T-helper 17 cell (primary cell): Measurements from ENCODE around the gene XPC. TPM values are rescaled to one million over a fixed set of nuclear protein-coding genes. Genes with fewer than 3 reads are reported as not detected.
"Not testable (repeated sequence)": the region's sequence is repeated elsewhere in the genome, so short reads cannot be mapped to it uniquely, and the experiment has no call there.

ENCODE experiments used
- ATAC-seq: fragments of 150-1000 bp; cut with Tn5 transposase; 2 replicates; pipeline ENCODE4 v1.10.0; 2021; ENCODE audit warnings: mild to moderate bottlenecking, moderate library complexity
- DNase-seq, 3 donors: peaks; one replicate each; pipeline versions ENCODE4 v3.0.0 to v3.0.0-alpha.2; 2020 to 2021
- H3K9me3 ChIP-seq: one replicate; pipeline ENCODE4 v1.7.0; 2013; ENCODE audit warnings: low read length, mild to moderate bottlenecking; ENCODE audit not compliant: control insufficient read depth, poor library complexity, severe bottlenecking
- H3K27ac Mint-ChIP-seq: one replicate; pipeline ENCODE4 v1.8.0; 2022; ENCODE audit warnings: mild to moderate bottlenecking, moderate library complexity, mixed read lengths
- H3K27me3 Mint-ChIP-seq: one replicate; pipeline ENCODE4 v1.8.0; 2022; ENCODE audit warnings: mixed read lengths
- H3K36me3 Mint-ChIP-seq: one replicate; pipeline ENCODE4 v1.8.0; 2022; ENCODE audit warnings: low read depth, mixed read lengths
- H3K4me1 Mint-ChIP-seq: one replicate; pipeline ENCODE4 v1.8.0; 2022; ENCODE audit warnings: mild to moderate bottlenecking, mixed read lengths
- H3K4me3 Mint-ChIP-seq: one replicate; pipeline ENCODE4 v1.8.0; 2022; ENCODE audit warnings: mild to moderate bottlenecking, moderate library complexity, mixed read lengths
- total RNA-seq, 4 donors: library from RNA in 2 of 4; stranded (reverse) in 2 of 4; gene quantifications; one replicate each; pipeline ENCODE4 v1.2.3 and lab custom pipeline; 2022 to 2026

Gene XPC
- total RNA-seq, 2 donors from 2014 or later: 65.0 to 76.4 TPM

- no peaks in the 10 kb centered on the region for H3K27me3 Mint-ChIP-seq
- peaks cover 9% of the 10 kb centered on the region for H3K36me3 Mint-ChIP-seq
- H3K4me3 Mint-ChIP-seq: no peak overlapping the region
- peaks cover 22% of the 10 kb centered on the region for H3K4me1 Mint-ChIP-seq
- no peak overlapping the region for H3K27ac Mint-ChIP-seq
- DNase-seq: no peak
- ATAC-seq: no peak
- no peaks in the 10 kb centered on the region for H3K9me3 ChIP-seq
Observed at GRCh38 chr3:14119651-14120050, 58.8 kb downstream of the XPC start.

DNA sequence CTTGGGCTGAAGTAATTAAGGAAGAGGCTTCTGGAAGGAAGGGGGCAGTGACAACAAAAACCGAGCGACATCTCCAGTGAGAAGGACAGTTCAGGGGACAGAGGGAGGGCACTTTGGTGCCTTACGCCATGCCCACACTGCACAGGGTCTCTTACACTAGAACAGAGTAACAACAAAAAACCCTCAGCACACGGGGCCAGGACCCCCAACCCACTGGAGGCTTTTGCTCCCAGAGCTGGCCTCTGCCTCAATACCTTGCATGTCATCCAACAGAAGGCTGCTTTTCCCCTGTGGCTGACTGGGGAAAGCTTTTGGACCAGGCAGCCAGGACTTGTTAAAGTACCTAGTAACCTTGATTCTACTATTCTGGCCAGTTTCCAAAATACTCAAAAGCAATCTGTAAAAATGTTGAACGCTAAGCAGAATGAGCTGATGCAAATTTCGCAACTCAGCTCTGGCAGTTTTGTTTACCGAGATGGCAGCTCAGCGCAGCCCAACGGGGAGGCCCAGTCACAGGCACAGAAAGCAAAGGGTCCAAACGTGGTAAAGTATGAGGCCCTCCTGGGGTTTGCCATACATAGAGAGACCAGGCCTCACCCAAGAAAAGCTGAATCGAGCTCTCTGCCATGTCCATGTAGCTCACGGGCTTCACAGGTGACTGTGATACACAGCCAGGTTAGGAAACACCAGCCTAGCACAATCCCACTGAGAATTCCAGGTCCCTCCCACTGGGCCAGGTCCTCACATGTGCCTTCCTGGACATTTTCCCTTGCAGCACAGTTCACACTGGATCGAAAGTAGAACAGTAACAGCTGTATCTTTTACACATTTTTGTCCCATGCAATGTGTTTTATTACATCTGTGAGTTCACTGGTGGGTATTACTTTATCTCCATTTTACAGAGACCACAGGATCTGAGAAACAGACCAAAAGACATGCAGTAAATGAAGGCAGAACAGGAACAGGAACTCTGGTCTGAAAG, 59.7 kb downstream of the XPC start:
- DNase-seq: no peak

GRCh38 chr3:14117468-14118399, 60.7 kb downstream of the XPC start:
- Mint-ChIP-seq H3K27me3 (no peaks in the 10 kb centered on the region), H3K4me1 (peaks cover 12% of the 10 kb centered on the region)

More for the DNA sequence above, 59.7 kb downstream of the XPC start:
- peaks cover 9% of the 10 kb centered on the region for H3K36me3 Mint-ChIP-seq
- ATAC-seq: no peak
- no peak overlapping the region for H3K27ac Mint-ChIP-seq
- no peak overlapping the region for H3K4me3 Mint-ChIP-seq
- no peaks in the 10 kb centered on the region for H3K9me3 ChIP-seq
- no peaks in the 10 kb centered on the region for H3K27me3 Mint-ChIP-seq
- H3K4me1 Mint-ChIP-seq: peaks cover 19% of the 10 kb centered on the region

GRCh38 chr3:14113965-14114635, 64.3 kb downstream of the XPC start:
- Mint-ChIP-seq H3K27ac (no peak overlapping the region), H3K4me3 (no peak overlapping the region), H3K27me3 (no peaks in the 10 kb centered on the region), H3K4me1 (no peaks in the 10 kb centered on the region), H3K36me3 (peaks cover 2% of the 10 kb centered on the region)
- H3K9me3 ChIP-seq: no peaks in the 10 kb centered on the region
- DNase-seq (no peak), ATAC-seq (no peak)

More at GRCh38 chr3:14117468-14118399, 60.7 kb downstream of the XPC start:
- peaks cover 9% of the 10 kb centered on the region for H3K36me3 Mint-ChIP-seq
- ATAC-seq (no peak), DNase-seq (no peak)
- no peak overlapping the region for H3K27ac Mint-ChIP-seq
- H3K9me3 ChIP-seq: no peaks in the 10 kb centered on the region
- no peak overlapping the region for H3K4me3 Mint-ChIP-seq

DNA sequence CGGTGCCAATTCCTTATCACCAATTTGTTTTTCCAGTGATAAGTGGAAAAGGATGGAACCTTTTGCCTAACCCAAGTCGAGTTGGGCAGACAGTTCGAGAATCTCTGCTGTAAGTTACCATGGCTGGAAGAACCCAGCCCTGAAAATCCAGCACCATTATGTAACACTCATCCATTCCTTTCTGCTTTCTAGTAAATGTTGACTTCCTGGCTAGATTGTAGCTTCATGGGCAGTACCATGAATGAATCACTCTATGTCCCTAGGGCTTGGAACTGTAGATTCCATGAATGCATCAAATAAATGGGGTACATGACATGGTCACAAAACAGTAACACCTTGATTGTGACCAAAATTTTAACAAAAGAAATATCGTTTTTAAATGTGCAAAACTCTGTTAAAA, 67.7 kb downstream of the XPC start:
- Mint-ChIP-seq H3K4me1 (peaks cover 1% of the 10 kb centered on the region), H3K36me3 (peaks cover 2% of the 10 kb centered on the region), H3K27me3 (no peaks in the 10 kb centered on the region), H3K27ac (no peak overlapping the region), H3K4me3 (no peak overlapping the region)
- H3K9me3 ChIP-seq: no peaks in the 10 kb centered on the region
- DNase-seq (no peak), ATAC-seq (no peak)

- not testable (repeated sequence) for H3K4me1 Mint-ChIP-seq, DNase-seq, H3K9me3 ChIP-seq, H3K27ac Mint-ChIP-seq, ATAC-seq, H3K4me3 Mint-ChIP-seq, H3K36me3 Mint-ChIP-seq, H3K27me3 Mint-ChIP-seq
Observed at GRCh38 chr3:14109821-14110220, 68.6 kb downstream of the XPC start.

- Mint-ChIP-seq H3K4me1 (no peaks in the 10 kb centered on the region), H3K36me3 (peaks cover 5% of the 10 kb centered on the region), H3K27me3 (peaks cover 32% of the 10 kb centered on the region), H3K27ac (no peak overlapping the region), H3K4me3 (no peak overlapping the region)
- no peaks in the 10 kb centered on the region for H3K9me3 ChIP-seq
- no peak for DNase-seq
- ATAC-seq: no peak
Observed at GRCh38 chr3:14097616-14098391, 80.6 kb downstream of the XPC start.

- DNase-seq: no peak
- Mint-ChIP-seq H3K27me3 (peaks cover 32% of the 10 kb centered on the region), H3K4me3 (no peak overlapping the region), H3K36me3 (peaks cover 5% of the 10 kb centered on the region), H3K4me1 (no peaks in the 10 kb centered on the region), H3K27ac (no peak overlapping the region)
- no peak for ATAC-seq
- H3K9me3 ChIP-seq: no peaks in the 10 kb centered on the region
Observed at GRCh38 chr3:14096742-14097141, 81.7 kb downstream of the XPC start.

Other genes starting within 250 kb of the XPC start
- gene CHCHD4, start 53.7 kb downstream of the XPC start, total RNA-seq: 1 to 10 TPM; 2.7 to 3.6 TPM
- gene TMEM43, start 53.5 kb downstream of the XPC start, total RNA-seq: 10 to 100 TPM; 45.6 to 51.4 TPM
- gene LSM3, start 216 bp upstream of the XPC start, total RNA-seq: 1 to 10 TPM; 5.5 to 6.3 TPM
- 10 to 100 TPM; 51.8 to 68.6 TPM for gene SLC6A6, start 224.0 kb upstream of the XPC start, total RNA-seq